Stimulated activated CD4-positive, alpha-beta T cell treated with anti-CD3 and anti-CD28 coated beads, Interleukin-4, amount 100 ng/mL, for 24 hours (primary cell): ENCODE data around the gene APOBEC3B.
"Not testable (repeated sequence)": the region's sequence is repeated elsewhere in the genome, so short reads cannot be mapped to it uniquely, and the experiment has no call there.

ENCODE experiments used
- DNase-seq: peaks from one replicate; pipeline ENCODE4 v3.0.0-alpha.2; 2020

Gene APOBEC3B

DNA sequence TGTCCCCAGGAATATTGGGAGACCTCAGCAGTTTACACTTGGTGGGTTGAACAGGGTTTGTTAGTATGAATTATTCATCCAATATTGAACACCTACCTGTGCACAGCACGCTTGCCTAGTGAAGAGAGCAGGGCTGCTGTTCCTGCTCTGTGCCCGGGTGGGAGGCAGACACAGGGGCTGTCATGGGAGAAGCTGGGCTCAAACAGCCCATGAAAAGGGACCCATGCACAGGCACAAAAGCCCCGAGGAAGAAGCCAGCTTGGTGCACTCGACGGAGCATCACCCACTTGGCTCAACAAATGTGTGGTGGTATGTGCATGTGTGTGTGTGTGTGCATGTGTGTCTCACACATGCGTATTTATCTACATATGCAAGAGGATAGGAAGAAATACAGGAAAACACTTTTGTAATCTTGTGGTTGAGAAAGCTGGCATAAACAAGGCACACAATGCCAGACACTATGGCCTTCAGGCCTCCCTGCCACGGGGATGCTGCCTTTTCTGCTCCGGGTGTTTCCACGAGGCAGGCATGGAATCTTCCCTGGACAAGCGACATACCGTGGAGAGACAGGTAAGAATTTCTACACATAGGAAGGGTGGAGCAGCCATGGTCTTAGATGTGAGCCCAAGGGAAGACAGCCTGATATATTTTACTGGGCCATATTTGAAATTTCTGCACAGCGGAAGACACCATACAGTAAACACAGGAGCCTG lies 29.7 kb upstream of the APOBEC3B start:
- DNase-seq = no peak

DNA sequence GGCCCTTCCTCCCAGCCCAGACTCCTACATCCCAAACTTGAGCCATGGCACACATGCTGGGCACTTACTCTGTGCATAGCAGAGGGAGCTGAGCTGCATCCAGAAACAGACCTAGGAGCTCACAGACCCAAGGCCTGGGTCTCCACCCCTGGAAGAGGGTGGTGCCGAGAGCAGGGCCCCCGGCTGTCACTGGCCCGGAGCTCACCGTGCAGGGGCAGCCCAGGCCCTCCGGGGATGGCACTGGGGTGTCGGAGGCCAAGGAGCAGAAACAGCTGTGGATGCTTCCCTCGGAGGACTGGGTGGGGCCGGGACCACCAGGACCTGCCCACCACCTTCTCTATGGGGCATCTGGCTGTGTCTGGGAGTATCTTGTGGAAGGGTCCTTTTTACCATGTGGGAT lies 29.1 kb upstream of the APOBEC3B start:
- DNase-seq = no peak

DNA sequence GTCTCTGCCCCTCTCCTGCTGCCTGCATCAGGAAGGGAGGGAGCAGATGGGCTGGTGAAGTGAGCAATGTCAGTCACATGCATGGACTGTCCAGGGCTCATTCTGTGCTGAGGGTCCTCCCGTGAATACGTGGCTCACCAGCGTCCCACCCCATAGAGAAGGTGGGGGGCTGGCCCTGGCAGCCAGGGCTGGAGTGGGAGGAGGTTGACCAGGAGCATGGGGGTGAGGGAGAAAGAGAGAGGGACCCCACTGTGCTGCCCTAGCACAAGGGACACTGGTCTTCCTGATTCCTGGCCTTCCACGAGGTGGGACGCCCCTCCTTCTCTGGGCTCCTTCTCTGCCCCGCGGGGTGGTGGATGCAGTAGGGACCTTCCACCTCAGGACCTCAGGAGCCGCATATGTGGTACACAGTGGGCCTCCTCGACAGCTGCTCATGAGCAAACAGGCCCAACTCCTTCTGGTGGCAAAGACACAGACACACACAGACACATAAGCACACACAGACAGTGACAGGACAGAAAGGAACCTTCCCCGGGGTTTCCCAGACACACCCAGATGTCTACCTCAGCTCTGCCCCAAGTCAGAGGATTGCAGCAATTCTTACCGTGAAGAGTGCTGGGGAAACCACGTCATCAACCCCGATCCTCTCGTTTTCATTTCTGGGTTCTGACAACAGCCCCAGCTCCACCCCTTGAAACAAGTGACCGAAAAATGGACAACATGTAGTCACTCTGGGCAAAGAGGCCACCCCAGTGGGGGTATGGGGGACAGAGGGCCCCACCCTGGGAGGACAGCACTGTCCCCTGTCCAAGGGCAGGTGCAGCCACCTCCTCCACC lies 28.4 kb upstream of the APOBEC3B start:
- DNase-seq = peak; percentile 81

DNA sequence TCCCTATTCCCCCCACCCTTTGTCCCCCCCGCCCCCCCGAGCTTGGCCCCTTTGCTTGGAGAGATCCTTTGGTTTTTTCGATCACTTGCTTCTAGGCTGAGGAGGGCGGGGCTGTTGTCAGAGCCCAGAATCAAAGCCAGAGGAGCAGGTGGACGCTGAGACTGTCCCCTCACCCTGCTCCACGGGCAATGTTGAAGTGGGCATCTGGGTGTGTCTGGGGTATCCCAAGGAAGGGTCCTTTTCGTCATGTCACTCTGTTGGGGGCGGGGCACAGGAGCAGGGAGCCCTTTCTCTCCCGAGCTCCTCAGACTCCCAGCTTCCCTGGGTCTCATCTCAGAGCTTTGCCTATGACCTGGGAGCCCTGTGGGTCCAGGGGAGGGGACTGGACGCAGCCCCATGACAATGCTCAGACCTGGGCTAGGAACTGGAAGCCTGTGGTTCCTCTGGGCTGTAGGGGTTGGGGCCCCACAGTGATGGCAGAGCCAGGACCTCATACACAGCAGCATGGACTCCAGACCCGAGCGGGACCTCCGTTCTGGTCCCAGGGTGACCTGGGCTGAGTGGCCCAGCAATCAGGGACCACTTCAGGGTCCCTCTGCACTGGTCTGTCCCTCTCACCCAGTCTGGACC lies 27.6 kb upstream of the APOBEC3B start:
- no peak for DNase-seq

DNA sequence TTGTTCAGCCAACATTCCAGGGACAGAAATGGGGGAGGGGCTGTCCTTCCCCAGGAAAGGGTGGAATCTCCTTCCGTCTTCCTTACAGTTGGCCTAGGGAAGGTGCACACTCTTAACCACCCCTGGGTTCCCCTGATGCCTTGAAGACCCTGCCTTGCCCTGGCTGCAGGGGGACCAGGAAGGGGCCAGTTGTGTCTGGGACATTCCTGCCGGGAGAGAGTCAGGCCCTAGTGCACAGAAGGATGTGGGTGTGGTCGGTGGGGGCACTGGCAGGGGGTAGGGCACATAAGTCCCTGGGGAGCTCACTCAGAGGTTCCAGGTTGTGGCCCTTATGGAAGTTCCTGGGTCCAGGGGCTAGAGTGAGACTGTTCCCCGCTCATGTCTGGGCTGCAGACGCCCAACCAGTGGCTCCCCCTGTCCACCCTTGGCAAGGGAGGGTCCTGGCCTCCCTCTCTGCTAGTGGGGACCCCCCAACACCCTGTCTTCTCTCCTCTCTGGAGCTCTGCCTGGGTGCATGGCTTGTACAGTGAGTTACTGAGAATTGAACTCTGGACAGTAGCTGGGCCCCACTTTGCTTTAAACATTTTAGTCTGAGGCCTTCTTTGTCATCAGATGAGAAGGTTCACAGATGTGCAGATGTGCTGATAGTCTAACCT lies 26.8 kb upstream of the APOBEC3B start:
- DNase-seq = no peak

DNA sequence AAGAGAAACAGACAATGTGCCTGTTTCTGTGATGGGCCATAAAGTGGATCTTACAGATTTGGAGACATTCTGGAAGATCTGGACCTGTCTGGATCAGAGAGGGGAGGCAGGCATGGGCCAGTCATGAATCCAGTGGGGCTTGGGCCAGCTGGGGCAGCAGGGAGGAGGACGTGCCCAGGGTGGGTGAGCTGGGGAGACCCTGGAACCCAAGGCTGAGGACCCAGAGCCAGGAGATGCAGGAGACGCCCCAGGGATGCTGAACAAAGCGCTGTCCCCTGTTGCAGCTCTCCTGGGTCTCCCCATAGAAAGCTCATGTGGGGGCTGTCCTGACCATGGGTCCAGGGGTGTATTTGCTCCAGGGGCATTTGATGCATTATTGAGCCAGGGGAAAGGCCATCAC lies 26.2 kb upstream of the APOBEC3B start:
- no peak for DNase-seq

DNA sequence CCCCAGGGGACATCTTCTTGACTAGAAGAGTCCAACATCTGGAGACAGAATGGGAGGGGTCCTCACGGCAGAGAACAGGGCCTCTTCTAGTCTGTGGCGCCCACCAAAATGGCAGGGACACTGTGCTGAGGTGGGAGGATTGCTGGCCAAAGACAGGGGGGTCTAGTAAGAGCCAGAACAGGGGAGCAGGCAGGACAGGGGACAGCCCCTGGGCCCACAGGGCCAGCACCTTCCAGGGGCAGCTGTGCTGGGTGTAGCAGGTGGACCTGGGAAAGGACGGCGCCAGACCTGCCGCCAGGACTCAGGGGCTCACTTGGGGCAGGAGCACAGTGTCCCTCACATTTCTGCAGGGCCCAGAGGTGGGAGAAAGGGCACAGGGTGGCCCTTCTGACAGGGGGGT lies 25.6 kb upstream of the APOBEC3B start:
- DNase-seq = no peak

DNA sequence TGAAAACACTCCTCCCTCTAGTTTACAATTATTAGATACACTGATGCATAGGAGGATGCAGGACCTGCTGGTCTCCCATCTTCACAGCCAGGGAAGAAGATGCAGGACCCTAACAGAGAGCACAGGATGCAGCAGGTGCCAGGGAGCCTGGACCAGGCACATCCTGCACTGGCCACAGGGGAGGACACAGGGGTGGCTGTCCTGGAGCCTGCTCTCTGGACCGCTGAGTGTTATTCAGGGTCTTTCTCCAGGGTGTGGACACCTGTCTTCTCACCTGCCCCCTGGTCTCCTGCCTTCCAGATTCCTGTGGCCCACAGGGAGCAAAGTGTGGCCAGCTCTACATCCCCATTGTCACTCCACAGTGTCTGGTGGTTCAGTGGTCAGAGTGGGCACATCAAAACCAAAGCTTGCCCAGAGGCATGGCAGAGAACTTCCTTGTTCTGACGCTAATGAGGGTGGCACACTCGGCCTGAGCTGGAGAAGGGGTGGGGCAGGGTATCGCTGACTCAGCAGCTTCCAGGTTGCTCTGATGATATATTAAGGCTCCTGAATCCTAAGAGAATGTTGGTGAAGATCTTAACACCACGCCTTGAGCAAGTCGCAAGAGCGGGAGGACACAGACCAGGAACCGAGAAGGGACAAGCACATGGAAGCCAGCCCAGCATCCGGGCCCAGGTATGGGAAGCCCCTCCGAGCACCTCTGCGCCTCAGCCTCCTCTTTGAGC lies 24.9 kb upstream of the APOBEC3B start, which contains the start of gene APOBEC3A:
APOBEC3A (plus strand) TSS at position 564 of the 725 bp plus-strand sequence; CDS start at position 647, 83 bp downstream.
- DNase-seq = no peak

DNA sequence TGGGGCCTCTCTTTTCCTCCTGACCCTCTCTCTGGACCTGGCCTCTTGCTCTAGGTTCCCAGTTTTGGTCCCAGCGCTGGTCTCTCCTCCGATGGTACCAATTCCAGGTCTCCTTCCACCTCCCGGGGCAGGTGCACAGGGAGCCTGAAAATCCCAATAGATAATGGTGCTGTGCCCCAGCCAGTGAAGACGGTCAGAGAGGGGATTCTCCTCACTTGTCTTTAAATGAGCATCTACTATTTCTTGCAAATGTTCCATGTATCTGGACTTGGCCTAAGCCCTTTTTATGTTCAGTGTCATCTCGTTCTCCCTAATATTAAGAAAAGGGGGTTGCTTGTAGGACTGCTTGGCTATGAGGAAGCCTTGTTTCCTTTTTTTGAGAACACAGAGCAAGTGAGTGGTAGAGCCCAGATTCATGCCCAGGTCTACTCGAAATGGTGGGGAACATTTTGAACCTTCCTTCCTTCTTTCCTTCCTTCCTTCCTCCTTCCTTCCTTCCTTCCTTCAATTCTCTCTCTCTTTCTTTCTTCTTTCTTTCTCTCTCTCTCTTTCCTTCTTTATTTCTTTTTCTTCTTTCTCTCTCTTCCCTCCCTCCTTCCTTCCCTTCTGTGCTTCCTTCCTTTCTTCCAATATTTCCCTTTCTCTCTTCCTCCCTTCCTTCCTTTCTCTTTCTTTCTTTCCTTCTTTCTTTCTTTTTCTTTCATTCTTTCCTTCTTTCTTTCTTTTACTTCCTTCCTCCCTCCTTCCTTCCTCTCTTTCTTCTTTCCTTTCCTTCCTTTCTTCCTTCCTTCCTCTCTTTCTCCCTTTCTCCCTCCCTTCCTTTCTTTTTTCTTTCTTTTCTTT lies 24.1 kb upstream of the APOBEC3B start:
- DNase-seq = no peak

DNA sequence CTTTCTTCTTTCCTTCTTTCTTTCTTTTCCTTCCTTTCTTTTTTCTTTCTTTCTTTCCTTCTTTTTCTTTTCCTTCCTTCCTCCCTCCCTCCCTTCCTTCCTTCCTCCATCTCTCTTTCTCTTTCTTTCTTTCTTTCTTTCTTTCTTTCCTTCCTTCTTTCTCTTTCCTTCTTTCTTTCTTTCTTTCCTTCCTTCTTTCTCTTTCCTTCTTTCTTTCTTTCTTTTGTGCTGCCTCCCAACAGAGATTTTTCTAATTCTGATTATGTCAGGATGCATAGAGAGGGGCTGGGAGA lies 23.6 kb upstream of the APOBEC3B start:
- not testable (repeated sequence) for DNase-seq

DNA sequence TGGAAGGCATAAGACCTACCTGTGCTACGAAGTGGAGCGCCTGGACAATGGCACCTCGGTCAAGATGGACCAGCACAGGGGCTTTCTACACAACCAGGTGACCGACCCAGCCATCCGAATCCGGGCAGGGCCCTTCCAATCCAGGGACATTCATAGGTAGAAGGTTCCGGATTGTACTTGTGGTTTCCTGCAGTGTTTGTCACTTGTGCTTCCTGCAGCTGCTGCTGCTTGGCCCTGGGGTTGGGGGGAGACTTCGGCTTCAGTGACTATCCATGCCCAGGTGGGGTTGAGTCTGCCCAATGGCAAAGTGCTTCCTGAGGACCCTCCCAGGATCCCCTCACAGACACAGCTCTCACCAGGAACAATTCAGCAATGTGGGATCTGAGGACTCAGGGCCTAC lies 22.6 kb upstream of the APOBEC3B start:
- DNase-seq = no peak

DNA sequence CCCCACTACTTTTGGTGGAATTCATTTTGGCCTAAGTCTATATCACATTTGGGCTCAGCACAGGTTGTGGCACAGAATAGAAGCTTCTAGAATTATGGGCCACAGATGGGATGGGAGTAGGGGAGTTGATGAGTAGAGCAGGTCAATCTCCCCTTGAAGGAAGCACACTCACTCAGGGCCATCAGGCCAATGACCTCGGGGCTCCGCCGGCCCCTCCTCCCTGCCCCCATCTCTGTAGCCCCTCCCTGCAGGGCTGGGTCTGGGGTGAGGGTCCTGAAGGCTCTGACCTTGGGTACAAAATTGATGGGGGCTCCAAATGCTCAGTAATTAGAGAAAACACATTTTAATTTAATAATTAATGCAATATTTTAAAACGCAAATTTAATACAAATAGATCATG lies 21.5 kb upstream of the APOBEC3B start:
- not testable (repeated sequence) for DNase-seq

DNA sequence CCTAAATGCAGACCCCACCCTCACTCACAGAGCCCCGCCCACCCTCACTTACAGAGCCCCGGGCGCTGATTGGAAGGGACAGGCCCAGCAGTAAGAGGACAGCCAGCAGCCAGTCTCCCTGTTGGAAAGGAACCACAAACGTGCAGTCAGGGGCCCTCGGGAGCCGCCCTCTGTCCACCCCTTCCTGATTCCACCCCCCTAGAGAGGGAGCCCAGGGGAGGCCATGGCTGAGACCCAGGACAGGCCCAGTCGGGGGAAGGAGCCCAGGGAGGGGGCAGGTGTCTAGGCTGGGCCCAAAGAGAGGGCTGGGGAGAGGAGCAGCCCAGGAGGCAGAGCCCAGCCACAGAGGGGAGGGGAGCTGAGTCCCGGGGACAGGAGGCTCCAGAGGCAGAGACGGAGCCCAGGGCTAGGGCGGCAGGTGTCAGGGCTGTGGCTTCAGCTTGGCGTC lies 18.8 kb upstream of the APOBEC3B start:
- DNase-seq = not testable (repeated sequence)

DNA sequence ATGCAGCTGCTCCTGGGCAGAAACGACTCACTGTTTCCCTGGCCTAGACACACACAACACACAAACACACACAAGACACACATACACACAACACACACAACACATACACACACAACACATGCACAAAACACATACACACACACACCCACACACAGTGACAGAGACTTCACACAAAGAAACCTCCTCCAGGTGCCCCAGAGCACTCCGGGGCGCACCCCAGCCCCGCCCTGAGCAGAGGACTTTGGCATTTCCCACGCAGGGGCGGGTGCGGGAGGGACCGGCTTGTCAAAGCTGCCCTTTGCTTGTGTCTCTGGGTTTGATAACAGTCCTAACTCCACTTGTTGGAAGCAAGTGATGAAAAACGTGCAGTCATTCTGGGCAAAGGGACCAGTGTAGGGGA lies 18.3 kb upstream of the APOBEC3B start:
- no peak for DNase-seq

DNA sequence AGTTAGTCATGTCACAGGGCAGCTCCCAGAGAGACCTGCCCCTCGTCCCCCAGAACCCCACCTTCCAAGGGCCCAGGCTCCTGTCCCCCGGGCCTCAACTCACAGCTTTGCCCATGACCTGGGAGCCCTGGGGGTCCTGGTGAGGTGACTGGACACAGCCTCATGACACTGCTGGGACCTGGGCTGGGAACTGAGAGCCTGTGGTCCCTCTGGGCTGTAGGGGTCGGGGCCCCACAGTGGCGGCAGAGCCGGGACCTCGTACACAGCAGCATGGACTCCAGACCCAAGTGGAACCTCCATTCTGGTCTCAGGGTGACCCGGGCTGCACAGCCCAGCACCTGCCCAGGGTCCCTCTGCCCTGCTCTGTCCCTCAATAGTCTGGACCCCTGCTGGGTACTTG lies 17.8 kb upstream of the APOBEC3B start:
- DNase-seq = no peak

DNA sequence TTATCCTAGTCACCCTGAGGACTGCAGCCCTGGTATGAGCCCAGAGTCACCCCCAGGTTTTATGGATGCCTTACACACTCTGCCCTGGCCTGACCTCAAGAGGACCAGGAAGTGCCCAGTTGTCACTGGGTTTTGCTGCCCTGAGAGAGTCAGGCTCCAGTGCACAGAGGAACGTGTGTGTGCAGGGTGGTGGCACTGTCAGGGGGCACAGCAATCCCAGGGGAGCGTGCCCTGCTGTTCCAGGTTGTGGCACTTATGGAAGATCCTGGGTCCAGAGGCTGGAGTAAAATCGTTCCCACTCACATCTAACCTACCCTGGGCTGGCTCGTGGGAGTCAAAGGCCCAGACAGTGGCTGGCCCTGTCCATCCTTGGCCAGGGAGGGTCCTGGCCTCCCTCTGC lies 17.2 kb upstream of the APOBEC3B start:
- DNase-seq = no peak

DNA sequence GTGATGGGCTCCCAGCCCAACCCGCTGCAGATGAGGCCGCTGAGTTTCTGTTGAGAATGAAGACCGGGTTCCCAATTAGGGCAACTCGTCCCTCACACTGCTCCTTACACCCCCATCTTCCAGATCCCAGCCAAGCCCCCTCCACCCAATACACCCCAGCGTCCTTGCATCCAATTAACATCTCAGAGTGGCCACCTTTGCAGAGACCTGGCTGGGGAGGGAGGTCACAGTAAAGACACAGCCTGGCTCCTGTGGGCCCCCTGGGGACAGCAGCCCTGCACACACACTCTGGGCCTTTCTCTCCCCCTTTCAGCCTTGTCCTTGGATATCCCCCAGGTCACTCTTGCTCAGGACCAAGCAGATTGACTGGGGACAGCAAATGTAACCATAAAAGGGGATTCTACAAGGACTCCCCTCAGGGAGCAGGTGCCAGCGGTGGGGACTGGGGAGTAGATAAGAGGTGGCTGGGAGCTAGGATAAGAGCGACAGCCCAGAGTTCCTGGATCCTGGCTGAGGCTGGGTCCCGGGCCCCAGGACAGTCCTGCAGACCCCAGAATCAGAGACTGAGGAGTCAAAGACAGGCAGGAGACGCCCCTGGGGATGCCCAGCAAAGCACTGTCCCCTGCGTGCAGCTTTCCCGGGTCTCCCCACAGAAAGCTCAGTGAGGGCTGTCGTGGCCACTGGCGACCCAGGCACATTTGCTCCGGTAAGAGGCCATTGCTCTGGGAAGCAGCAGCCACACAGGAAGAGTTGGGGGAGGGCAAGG lies 16.4 kb upstream of the APOBEC3B start:
- no peak for DNase-seq

DNA sequence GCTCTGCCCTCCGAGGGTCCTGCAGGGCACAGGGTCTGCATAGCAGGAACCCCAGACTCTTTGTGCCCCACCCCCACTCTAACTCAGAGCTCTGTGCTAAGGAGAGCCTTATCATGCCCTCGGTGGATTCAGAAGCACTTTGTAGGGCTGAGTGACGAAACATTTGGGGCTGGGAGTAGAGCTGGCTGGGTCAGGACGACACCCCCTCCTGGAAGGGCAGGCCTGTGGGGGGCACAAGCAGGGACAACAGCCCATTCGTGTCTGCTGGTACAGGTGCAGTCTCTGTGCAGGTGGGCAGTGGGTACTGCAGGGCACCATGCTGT lies 15.8 kb upstream of the APOBEC3B start:
- DNase-seq = no peak

DNA sequence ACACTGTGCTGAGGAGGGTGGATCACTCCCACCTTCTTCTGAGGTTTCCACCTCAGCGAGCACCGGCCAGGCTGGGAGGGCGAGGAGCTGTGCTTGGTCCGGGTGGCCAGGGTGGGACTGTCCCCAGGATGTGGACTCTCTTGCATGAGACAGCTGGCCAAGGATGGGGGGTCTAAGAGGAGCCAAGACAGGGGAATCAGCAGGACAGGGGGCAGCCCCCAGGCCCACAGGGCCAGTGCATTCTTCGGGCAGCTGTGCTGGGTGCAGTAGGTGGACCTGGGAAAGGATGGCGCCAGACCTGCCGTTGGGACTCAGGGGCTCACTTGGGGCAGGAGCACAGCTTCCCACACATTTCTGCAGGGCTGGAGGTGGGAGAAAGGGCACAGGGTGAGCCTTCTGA lies 15.2 kb upstream of the APOBEC3B start:
- DNase-seq = no peak

DNA sequence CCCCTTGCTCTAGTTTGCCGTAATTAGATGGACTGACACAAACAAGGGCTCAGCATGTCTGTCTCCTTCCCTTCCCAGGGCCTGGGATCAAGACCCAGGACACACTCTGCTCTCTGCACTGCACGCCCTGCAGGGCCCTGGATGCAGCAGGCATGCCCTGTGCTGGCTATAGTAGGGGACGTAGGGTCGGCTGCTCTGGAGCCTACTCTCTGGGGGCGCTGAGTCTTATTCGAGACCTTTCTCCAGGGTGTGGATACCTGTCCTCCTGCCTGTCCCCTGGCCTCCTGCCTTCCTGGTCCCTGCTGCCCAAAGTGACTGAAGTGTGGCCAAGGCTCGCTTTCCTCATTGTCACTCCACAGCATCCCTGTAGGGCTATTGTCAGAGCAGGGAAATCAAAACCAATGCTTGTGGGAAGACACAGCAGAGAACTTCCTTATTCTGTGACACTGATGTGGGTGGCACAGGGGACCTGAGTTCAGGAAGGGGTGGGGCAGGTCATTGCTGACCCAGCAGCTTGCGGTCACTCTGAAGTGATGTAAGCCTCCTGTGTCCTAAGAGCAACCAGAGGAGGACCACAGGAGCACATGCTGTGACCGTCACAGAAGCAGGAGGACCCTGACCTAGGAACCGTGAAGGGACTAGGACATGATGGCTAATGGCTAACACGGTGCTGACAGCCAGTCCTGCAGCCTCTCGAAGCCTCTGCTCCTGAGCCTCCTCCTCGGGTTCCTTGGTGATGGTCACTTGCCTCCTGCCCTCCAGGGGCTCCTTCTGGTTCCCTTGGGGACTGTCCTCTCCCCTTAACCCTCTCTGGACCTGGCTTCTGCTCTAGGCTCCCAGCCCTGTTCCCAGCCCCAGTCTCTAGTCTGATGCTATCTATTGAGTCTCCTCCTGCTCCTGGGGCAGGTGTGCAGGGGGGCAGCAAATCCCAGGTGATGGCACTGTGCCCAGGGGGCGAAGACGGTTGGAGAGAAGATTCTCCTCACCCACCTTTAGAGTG lies 14.4 kb upstream of the APOBEC3B start:
- no peak for DNase-seq
